HG03045 (cell line): ENCODE data around the gene ACACA.

ENCODE experiments used
- ATAC-seq: cut with Tn5 transposase; IDR thresholded peaks from one replicate; pipeline ENCODE4 v1.9.1; 2021; ENCODE audit warnings: mild to moderate bottlenecking, moderate library complexity; ENCODE audit not compliant: unreplicated experiment

Gene ACACA

DNA sequence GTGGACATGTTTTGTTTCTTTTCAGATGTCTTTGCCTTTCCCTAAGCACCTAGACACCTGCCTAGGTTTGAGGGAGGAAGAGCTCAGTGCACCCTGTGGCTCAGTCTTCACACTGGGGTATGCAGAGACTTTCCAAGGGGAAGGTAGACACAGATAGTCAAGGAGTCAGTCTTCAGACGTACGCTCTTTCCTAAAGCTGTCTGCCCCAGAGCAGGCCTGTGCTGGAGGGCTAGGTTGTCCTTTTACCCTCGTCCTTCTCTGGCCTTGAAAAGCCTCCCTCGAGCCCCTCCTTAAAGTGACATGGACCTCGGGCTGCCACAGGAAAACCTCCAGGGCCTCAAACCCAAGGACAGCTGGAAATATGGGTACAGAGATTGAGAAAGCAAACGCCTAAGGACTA lies 354.2 kb downstream of the ACACA start:
- ATAC-seq, result no peak

DNA sequence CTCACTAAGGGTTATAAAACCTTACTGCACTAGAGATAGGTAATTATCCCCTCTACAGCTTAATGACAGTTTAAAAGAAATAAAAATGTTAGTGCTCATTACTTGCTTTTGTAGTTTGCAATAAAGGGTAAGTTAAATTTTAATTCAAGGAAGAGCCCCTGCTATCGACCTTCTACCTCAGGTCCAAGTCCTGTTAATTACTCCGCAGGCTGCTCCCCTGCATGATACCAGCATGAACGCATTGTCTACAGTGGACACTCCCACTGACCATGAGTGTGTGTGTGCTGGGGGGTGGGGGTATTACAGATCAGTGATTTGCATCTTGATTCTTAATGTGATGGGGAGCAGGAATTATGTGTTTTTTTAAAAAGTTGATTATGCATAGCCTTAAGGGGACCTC lies 354.8 kb downstream of the ACACA start:
- ATAC-seq, result no peak

GRCh38 chr17:37051381-37051780 lies 355.3 kb downstream of the ACACA start:
- ATAC-seq, result no peak

GRCh38 chr17:37050920-37051319 lies 355.7 kb downstream of the ACACA start:
- ATAC-seq, result no peak

GRCh38 chr17:37048811-37049210 lies 357.8 kb downstream of the ACACA start:
- ATAC-seq, result no peak

GRCh38 chr17:37047631-37048104 lies 359.0 kb downstream of the ACACA start:
- no peak for ATAC-seq

DNA sequence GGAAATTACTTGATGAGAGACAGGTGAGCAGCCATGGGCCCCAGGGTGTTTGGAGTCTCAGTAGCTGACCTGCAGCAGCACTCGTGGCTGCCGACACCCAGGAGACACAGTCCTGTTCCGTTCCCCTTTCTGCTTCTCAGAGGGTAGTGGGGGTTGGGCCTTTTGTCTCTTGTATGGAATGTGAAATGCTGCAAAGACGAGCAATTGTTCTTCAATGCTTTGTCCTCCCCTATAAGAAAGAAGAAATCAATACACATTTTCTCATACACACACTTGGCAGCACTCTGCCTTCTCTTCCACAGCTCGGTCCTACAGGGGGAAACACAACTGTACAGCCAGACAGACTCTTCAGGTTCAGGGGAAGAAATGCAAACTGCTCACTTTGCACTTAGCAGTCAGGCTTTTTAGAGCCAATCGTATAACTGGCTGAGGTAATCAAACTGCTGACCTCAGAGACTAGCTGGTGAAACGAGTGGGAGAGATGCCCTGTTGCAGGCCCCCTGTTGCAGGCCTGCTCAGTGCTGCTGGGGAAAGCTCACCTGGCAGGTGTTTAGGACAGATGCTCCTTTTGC lies 361.2 kb downstream of the ACACA start:
- ATAC-seq, result no peak

DNA sequence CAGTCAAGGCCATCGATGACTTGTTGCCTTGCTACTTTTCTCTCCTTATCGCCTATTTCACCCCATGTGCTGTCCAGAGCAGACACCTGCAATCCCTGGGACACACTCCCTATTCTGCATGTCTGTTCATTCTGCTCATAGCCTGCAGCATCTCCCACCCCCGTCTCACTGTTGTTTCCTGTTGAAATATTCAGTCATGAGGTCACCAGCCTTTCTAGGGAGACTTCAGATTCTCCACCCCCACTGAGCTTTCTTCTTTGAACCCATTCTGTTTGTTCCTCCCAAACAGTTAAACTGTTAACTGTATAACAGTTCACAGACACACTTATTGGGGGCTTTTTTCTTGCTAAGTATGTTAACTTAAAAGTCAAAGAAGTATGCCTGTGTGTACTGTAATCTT lies 363.4 kb downstream of the ACACA start:
- no peak for ATAC-seq

GRCh38 chr17:37041932-37042331 lies 364.7 kb downstream of the ACACA start:
- ATAC-seq, result no peak

DNA sequence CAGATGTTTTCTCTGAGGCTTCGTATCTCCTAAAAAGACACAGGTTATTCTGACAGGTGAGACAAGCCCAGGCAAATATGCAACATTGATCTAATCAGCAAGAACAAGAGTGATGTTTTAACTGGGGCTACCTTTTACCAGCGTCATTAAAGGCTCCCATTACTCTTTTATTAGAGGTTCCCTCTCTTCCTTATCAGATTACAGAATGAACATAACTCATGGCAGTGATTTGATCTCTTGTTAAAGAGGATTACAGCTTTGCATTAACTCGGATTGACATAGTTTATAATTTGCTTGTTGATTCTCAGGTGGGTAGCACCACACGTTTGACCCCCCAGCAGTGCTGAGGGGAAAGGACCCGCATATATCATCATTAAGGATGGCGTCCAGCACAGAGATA lies 367.4 kb downstream of the ACACA start:
- no peak for ATAC-seq

- no peak for ATAC-seq
These were observed 369.0 kb downstream of the ACACA start for GRCh38 chr17:37037590-37038155.
